Stimulated activated naive B cell treated with anti-CD40 and anti-IgM and Interleukin-4, amounts not matched to agents 10 μg/mL and 1 μg/mL and 100 μg/mL, for 72 hours (primary cell): ENCODE measurements around the gene PAK4.

Experiments used
- ATAC-seq, 2 donors: fragments of 150-1000 bp; cut with Tn5 transposase; replicated peaks; 2 replicates each; pipeline ENCODE4 v1.10.0; 2021; ENCODE audit warnings: moderate library complexity in 1 of 2
- DNase-seq: peaks from one replicate; pipeline ENCODE4 v3.0.0; 2021
- H3K27ac Mint-ChIP-seq: one replicate; pipeline ENCODE4 v1.8.0; 2022; ENCODE audit warnings: mild to moderate bottlenecking, mixed read lengths
- H3K27me3 Mint-ChIP-seq, 2 donors: one replicate each; pipeline ENCODE4 v1.8.0; 2022; ENCODE audit warnings: mixed read lengths in 2 of 2
- H3K36me3 Mint-ChIP-seq, 2 donors: one replicate each; pipeline ENCODE4 v1.8.0; 2022; ENCODE audit warnings: mixed read lengths in 2 of 2, mild to moderate bottlenecking in 1 of 2
- H3K4me1 Mint-ChIP-seq, 2 donors: one replicate each; pipeline ENCODE4 v1.8.0; 2022; ENCODE audit warnings: mixed read lengths in 2 of 2, mild to moderate bottlenecking in 1 of 2
- H3K4me3 Mint-ChIP-seq, 2 donors: one replicate each; pipeline ENCODE4 v1.8.0; 2022; ENCODE audit warnings: mild to moderate bottlenecking in 2 of 2, mixed read lengths in 2 of 2, moderate library complexity in 1 of 2
- H3K9me3 Mint-ChIP-seq, 2 donors: one replicate each; pipeline ENCODE4 v1.8.0; 2022; ENCODE audit warnings: mixed read lengths in 2 of 2, mild to moderate bottlenecking in 1 of 2

PAK4 gene

GRCh38 chr19:39167461-39168257 is 42.1 kb downstream of the PAK4 start:
- Mint-ChIP-seq H3K36me3 (peaks cover 12 to 17% of the 10 kb centered on the region in 2 donors), H3K27ac (no peak overlapping the region), H3K27me3 (no peaks in the 10 kb centered on the region), H3K4me3 (no peak overlapping the region), H3K4me1 (peaks cover 4 to 8% of the 10 kb centered on the region in 2 donors), H3K9me3 (no peaks in the 10 kb centered on the region)
- no peak for ATAC-seq
- no peak for DNase-seq

- Mint-ChIP-seq H3K9me3 (no peaks in the 10 kb centered on the region), H3K4me1 (peaks cover 3 to 5% of the 10 kb centered on the region in 2 donors), H3K4me3 (no peak overlapping the region), H3K27ac (no peak overlapping the region), H3K27me3 (no peaks in the 10 kb centered on the region), H3K36me3 (peaks cover 15 to 17% of the 10 kb centered on the region in 2 donors)
- DNase-seq, result no peak
- no peak for ATAC-seq
These were observed 42.9 kb downstream of the PAK4 start for GRCh38 chr19:39168258-39169142.

GRCh38 chr19:39169143-39169810 is 43.7 kb downstream of the PAK4 start:
- DNase-seq, result no peak
- Mint-ChIP-seq H3K4me3 (no peak overlapping the region), H3K27me3 (no peaks in the 10 kb centered on the region), H3K36me3 (peaks cover 15 to 20% of the 10 kb centered on the region in 2 donors), H3K9me3 (no peaks in the 10 kb centered on the region), H3K27ac (no peak overlapping the region), H3K4me1 (peaks cover 1 to 2% of the 10 kb centered on the region in 2 donors)
- ATAC-seq, result no peak

GRCh38 chr19:39170386-39171231 is 45.0 kb downstream of the PAK4 start:
- ATAC-seq (no peak), DNase-seq (no peak)
- peaks cover 18 to 26% of the 10 kb centered on the region in 2 donors for H3K36me3 Mint-ChIP-seq
- no peaks in the 10 kb centered on the region for H3K4me1 Mint-ChIP-seq
- H3K27ac Mint-ChIP-seq, result no peak overlapping the region
- no peaks in the 10 kb centered on the region for H3K9me3 Mint-ChIP-seq
- H3K27me3 Mint-ChIP-seq, result no peaks in the 10 kb centered on the region
- H3K4me3 Mint-ChIP-seq, result no peak overlapping the region

- H3K4me1 Mint-ChIP-seq, result no peaks in the 10 kb centered on the region
These were observed 46.2 kb downstream of the PAK4 start for GRCh38 chr19:39171479-39172465.

GRCh38 chr19:39172700-39173501 is 47.3 kb downstream of the PAK4 start:
- no peak overlapping the region for H3K27ac Mint-ChIP-seq
- H3K36me3 Mint-ChIP-seq, result peaks cover 27 to 42% of the 10 kb centered on the region in 2 donors
- no peaks in the 10 kb centered on the region for H3K9me3 Mint-ChIP-seq
- H3K4me1 Mint-ChIP-seq, result no peaks in the 10 kb centered on the region
- H3K4me3 Mint-ChIP-seq, result no peak overlapping the region
- DNase-seq (no peak), ATAC-seq (no peak)
- no peaks in the 10 kb centered on the region for H3K27me3 Mint-ChIP-seq

More at GRCh38 chr19:39171479-39172465, 46.2 kb downstream of the PAK4 start:
- ATAC-seq, result no peak
- no peak overlapping the region for H3K4me3 Mint-ChIP-seq
- H3K9me3 Mint-ChIP-seq, result no peaks in the 10 kb centered on the region
- no peaks in the 10 kb centered on the region for H3K27me3 Mint-ChIP-seq
- no peak for DNase-seq
- H3K27ac Mint-ChIP-seq, result no peak overlapping the region
- peaks cover 18 to 32% of the 10 kb centered on the region in 2 donors for H3K36me3 Mint-ChIP-seq

GRCh38 chr19:39173502-39173991 is 48.0 kb downstream of the PAK4 start:
- H3K27ac Mint-ChIP-seq, result no peak overlapping the region
- no peaks in the 10 kb centered on the region for H3K4me1 Mint-ChIP-seq
- no peak overlapping the region for H3K4me3 Mint-ChIP-seq
- H3K27me3 Mint-ChIP-seq, result no peaks in the 10 kb centered on the region
- ATAC-seq (no peak), DNase-seq (no peak)
- peaks cover 28 to 48% of the 10 kb centered on the region in 2 donors for H3K36me3 Mint-ChIP-seq
- H3K9me3 Mint-ChIP-seq, result no peaks in the 10 kb centered on the region

GRCh38 chr19:39174142-39174541 is 48.6 kb downstream of the PAK4 start:
- no peak for DNase-seq
- Mint-ChIP-seq H3K9me3 (no peaks in the 10 kb centered on the region), H3K4me1 (no peaks in the 10 kb centered on the region), H3K27ac (no peak overlapping the region), H3K4me3 (no peak overlapping the region), H3K36me3 (peaks cover 29 to 47% of the 10 kb centered on the region in 2 donors), H3K27me3 (no peaks in the 10 kb centered on the region)
- no peak for ATAC-seq

GRCh38 chr19:39174558-39175544 is 49.3 kb downstream of the PAK4 start:
- Mint-ChIP-seq H3K9me3 (no peaks in the 10 kb centered on the region), H3K36me3 (peaks cover 28 to 43% of the 10 kb centered on the region in 2 donors), H3K27ac (no peak overlapping the region), H3K4me1 (no peaks in the 10 kb centered on the region), H3K4me3 (no peak overlapping the region), H3K27me3 (no peaks in the 10 kb centered on the region)
- DNase-seq, result no peak
- ATAC-seq, result no peak

GRCh38 chr19:39175564-39175963 is 50.0 kb downstream of the PAK4 start:
- Mint-ChIP-seq H3K27ac (no peak overlapping the region), H3K4me1 (no peaks in the 10 kb centered on the region), H3K27me3 (no peaks in the 10 kb centered on the region), H3K4me3 (no peak overlapping the region), H3K9me3 (no peaks in the 10 kb centered on the region), H3K36me3 (peaks cover 28 to 40% of the 10 kb centered on the region in 2 donors)
- no peak for DNase-seq
- ATAC-seq, result no peak

GRCh38 chr19:39177110-39177699 is 51.6 kb downstream of the PAK4 start:
- Mint-ChIP-seq H3K27ac (peak overlapping the region; percentile 68), H3K4me1 (no peaks in the 10 kb centered on the region), H3K27me3 (no peaks in the 10 kb centered on the region), H3K36me3 (peaks cover 25 to 40% of the 10 kb centered on the region in 2 donors), H3K9me3 (no peaks in the 10 kb centered on the region), H3K4me3 (no peak overlapping the region)
- no peak for ATAC-seq
- no peak for DNase-seq
